WERI-Rb-1 (cell line): Measurements from ENCODE around the gene STK11.

ENCODE experiments used
- DNase-seq: peaks from one replicate; pipeline ENCODE4 v3.0.0-alpha.2; 2020
- H3K27ac ChIP-seq: fragments of 250-450 bp; sonication (Bioruptor Pico); 2 replicates; pipeline ENCODE4 v1.5.1; 2020; ENCODE audit warnings: mild to moderate bottlenecking, moderate library complexity
- H3K27me3 ChIP-seq: fragments of 250-450 bp; sonication (Bioruptor Pico); 2 replicates; pipeline ENCODE4 v1.5.1; 2021; ENCODE audit warnings: mild to moderate bottlenecking, low read depth, moderate library complexity; ENCODE audit not compliant: insufficient read depth, severe bottlenecking
- H3K36me3 ChIP-seq: fragments of 250-450 bp; sonication (Bioruptor Pico); 2 replicates; pipeline ENCODE4 v1.5.1; 2020; ENCODE audit warnings: mild to moderate bottlenecking, moderate library complexity
- H3K4me3 ChIP-seq: 2 replicates; pipeline ENCODE4 v1.5.1; 2011; ENCODE audit warnings: low read depth, mild to moderate bottlenecking, control low read depth, low read length
- H3K9me3 ChIP-seq: fragments of 250-450 bp; sonication (Bioruptor Pico); 2 replicates; pipeline ENCODE4 v1.5.1; 2021; ENCODE audit warnings: mild to moderate bottlenecking, moderate library complexity; ENCODE audit not compliant: severe bottlenecking
- CTCF ChIP-seq: IDR thresholded peaks from 2 replicates; pipeline ENCODE4 v1.5.1; 2011; ENCODE audit warnings: low read depth, mild to moderate bottlenecking, control low read depth, inconsistent platforms, low read length

Gene STK11

GRCh38 chr19:1213391-1214286, 8.1 kb downstream of the STK11 start:
- Histone ChIP-seq H3K36me3 (peaks cover 59% of the 10 kb centered on the region), H3K27me3 (no peaks in the 10 kb centered on the region), H3K4me3 (no peak overlapping the region), H3K9me3 (no peaks in the 10 kb centered on the region), H3K27ac (peak overlapping the region; percentile 40; the same call in 1 of the 2 replicates)
- no peak for DNase-seq
- no peak for TF ChIP-seq CTCF

GRCh38 chr19:1214299-1214861, 8.8 kb downstream of the STK11 start:
- peak overlapping the region; percentile 40; the same call in 1 of the 2 replicates for H3K27ac ChIP-seq
- no peaks in the 10 kb centered on the region for H3K27me3 ChIP-seq
- TF ChIP-seq CTCF = no peak
- peaks cover 53% of the 10 kb centered on the region for H3K36me3 ChIP-seq
- no peak overlapping the region for H3K4me3 ChIP-seq
- H3K9me3 ChIP-seq = no peaks in the 10 kb centered on the region
- no peak for DNase-seq

DNA sequence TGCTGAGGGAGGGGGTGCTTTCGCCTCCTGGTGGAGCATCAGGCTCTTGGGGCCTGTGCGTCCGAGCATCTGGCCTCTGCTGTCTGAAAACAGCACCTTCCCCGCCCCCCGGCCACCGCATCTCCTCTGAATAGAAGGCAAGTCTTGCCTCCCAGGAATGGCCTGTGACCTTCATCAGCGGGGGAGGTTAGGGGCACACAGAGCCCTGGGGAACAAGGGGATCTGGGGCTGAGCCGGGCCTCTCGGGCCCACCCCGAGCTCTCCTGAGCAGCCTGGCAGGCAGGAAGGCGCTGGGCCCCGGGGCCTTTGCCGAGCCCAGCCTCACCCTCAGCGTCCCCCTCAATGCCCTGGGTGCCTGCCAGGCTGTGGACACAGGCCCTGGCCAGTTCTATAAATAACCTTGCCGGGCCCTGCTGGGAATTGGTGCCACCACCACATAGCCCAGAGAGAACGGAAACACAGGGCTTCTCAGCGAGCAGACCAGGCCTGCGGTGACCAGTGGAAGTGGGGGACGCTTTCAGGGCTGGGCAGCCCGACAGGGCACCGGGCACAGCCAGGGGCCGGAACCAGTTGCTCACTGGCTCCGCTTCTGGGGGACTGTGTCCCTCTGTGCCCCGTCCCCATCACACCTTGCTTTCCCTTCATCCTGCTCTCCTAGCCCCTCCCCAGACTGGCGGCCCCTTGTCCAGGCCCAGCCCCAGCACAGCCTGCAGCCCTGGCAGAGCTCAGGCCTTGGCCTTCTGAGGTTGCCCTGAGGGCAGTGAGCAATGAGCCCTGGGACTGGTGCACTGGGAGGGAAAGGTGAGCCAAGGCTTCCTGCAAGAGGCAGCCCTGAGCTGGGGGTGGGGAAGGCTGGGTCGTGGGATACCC, 9.5 kb downstream of the STK11 start:
- Histone ChIP-seq H3K27ac (no peak overlapping the region), H3K36me3 (peaks cover 47% of the 10 kb centered on the region), H3K9me3 (no peaks in the 10 kb centered on the region), H3K4me3 (no peak overlapping the region), H3K27me3 (no peaks in the 10 kb centered on the region)
- TF ChIP-seq CTCF = no peak
- DNase-seq = no peak

GRCh38 chr19:1216756-1217155, 11.2 kb downstream of the STK11 start:
- H3K36me3 ChIP-seq = peaks cover 47% of the 10 kb centered on the region
- no peak for TF ChIP-seq CTCF
- H3K4me3 ChIP-seq = no peak overlapping the region
- no peaks in the 10 kb centered on the region for H3K27me3 ChIP-seq
- H3K9me3 ChIP-seq = no peaks in the 10 kb centered on the region
- H3K27ac ChIP-seq = no peak overlapping the region
- DNase-seq = no peak

- no peak overlapping the region for H3K4me3 ChIP-seq
- H3K9me3 ChIP-seq = no peaks in the 10 kb centered on the region
- peaks cover 49% of the 10 kb centered on the region for H3K36me3 ChIP-seq
- DNase-seq = no peak
- TF ChIP-seq CTCF = no peak
- H3K27me3 ChIP-seq = no peaks in the 10 kb centered on the region
- H3K27ac ChIP-seq = peak overlapping the region; percentile 23
Measured at GRCh38 chr19:1217366-1217765, 11.8 kb downstream of the STK11 start.
